Bronchial epithelial cell (primary cell): ENCODE measurements around the gene CC2D2A. TPM values are rescaled to one million over a fixed set of nuclear protein-coding genes. Genes with fewer than 3 reads are reported as not detected.

Source experiments
- DNase-seq: peaks from one replicate; pipeline ENCODE4 v3.0.0-alpha.2; 2010; ENCODE audit warnings: low read depth
- FAIRE-seq: peaks from 2 replicates; lab custom pipeline; 2011; peaks lifted over from hg19 to GRCh38; lab: Jason Lieb, UNC
- H3K27me3 ChIP-seq: 2 replicates; pipeline ENCODE4 v1.5.1; 2011; ENCODE audit warnings: low read length; ENCODE audit not compliant: control insufficient read depth, insufficient read depth
- H3K36me3 ChIP-seq: 2 replicates; pipeline ENCODE4 v1.5.1; 2011; ENCODE audit warnings: low read length; ENCODE audit not compliant: control insufficient read depth, insufficient read depth
- H3K4me3 ChIP-seq: 2 replicates; pipeline ENCODE4 v1.5.1; 2011; ENCODE audit warnings: mild to moderate bottlenecking, low read depth, low read length, control low read depth
- CTCF ChIP-seq: IDR thresholded peaks from 2 replicates; pipeline ENCODE4 v1.5.1; 2011; ENCODE audit warnings: mild to moderate bottlenecking, moderate library complexity, low read length, control low read depth, inconsistent platforms; ENCODE audit not compliant: insufficient read depth, severe bottlenecking
- total RNA-seq: library from RNA; depleted of rRNA; stranded (reverse); fragments of >200 nt; gene quantifications from 2 replicates; pipeline ENCODE4 v1.2.1, GENCODE V29; 2014

The CC2D2A gene
- total RNA-seq, 1 donor from 2014 or later = 5.8 TPM

GRCh38 chr4:15498356-15498755, 28.7 kb downstream of the CC2D2A start:
- Histone ChIP-seq H3K36me3 (no peaks in the 10 kb centered on the region), H3K4me3 (no peak overlapping the region), H3K27me3 (no peaks in the 10 kb centered on the region)
- no peak for TF ChIP-seq CTCF
- DNase-seq = no peak
- no peak for FAIRE-seq

- no peaks in the 10 kb centered on the region for H3K27me3 ChIP-seq
- H3K36me3 ChIP-seq = no peaks in the 10 kb centered on the region
- H3K4me3 ChIP-seq = no peak overlapping the region
- no peak for TF ChIP-seq CTCF
- FAIRE-seq (no peak), DNase-seq (no peak)
These were observed 31.0 kb downstream of the CC2D2A start for GRCh38 chr4:15500701-15501100.

GRCh38 chr4:15501941-15502340, 32.3 kb downstream of the CC2D2A start:
- Histone ChIP-seq H3K4me3 (no peak overlapping the region), H3K27me3 (no peaks in the 10 kb centered on the region), H3K36me3 (no peaks in the 10 kb centered on the region)
- DNase-seq (no peak), FAIRE-seq (no peak)
- no peak for TF ChIP-seq CTCF

- DNase-seq (no peak), FAIRE-seq (no peak)
- no peaks in the 10 kb centered on the region for H3K36me3 ChIP-seq
- no peaks in the 10 kb centered on the region for H3K27me3 ChIP-seq
- TF ChIP-seq CTCF = no peak
- no peak overlapping the region for H3K4me3 ChIP-seq
These were observed 32.7 kb downstream of the CC2D2A start for GRCh38 chr4:15502384-15502783.

GRCh38 chr4:15504041-15504440, 34.4 kb downstream of the CC2D2A start:
- TF ChIP-seq CTCF = no peak
- Histone ChIP-seq H3K27me3 (no peaks in the 10 kb centered on the region), H3K4me3 (no peak overlapping the region), H3K36me3 (no peaks in the 10 kb centered on the region)
- FAIRE-seq (no peak), DNase-seq (no peak)

GRCh38 chr4:15506464-15506863, 36.8 kb downstream of the CC2D2A start:
- DNase-seq (peak; percentile 62), FAIRE-seq (no peak)

More at GRCh38 chr4:15506464-15506863, 36.8 kb downstream of the CC2D2A start:
- Histone ChIP-seq H3K4me3 (no peak overlapping the region), H3K27me3 (no peaks in the 10 kb centered on the region), H3K36me3 (no peaks in the 10 kb centered on the region)
- TF ChIP-seq CTCF = no peak
